GM18498 (cell line): ENCODE measurements around the gene KIF13A.
"Not testable (repeated sequence)": the region's sequence is repeated elsewhere in the genome, so short reads cannot be mapped to it uniquely, and the experiment has no call there.

Experiments used
- ATAC-seq: cut with Tn5 transposase; IDR thresholded peaks from one replicate; pipeline ENCODE4 v1.9.1; 2021; ENCODE audit warnings: mild to moderate bottlenecking, moderate library complexity; ENCODE audit not compliant: unreplicated experiment

Gene KIF13A

GRCh38 chr6:17905611-17906592 lies 81.5 kb downstream of the KIF13A start:
- ATAC-seq: no peak

- no peak for ATAC-seq
Measured at GRCh38 chr6:17904491-17905120, 82.8 kb downstream of the KIF13A start.

- no peak for ATAC-seq
Measured at GRCh38 chr6:17902974-17903373, 84.5 kb downstream of the KIF13A start.

GRCh38 chr6:17901493-17901892 lies 85.9 kb downstream of the KIF13A start:
- ATAC-seq: no peak

- no peak for ATAC-seq
Measured at GRCh38 chr6:17900011-17900410, 87.4 kb downstream of the KIF13A start.

GRCh38 chr6:17899491-17899890 lies 87.9 kb downstream of the KIF13A start:
- no peak for ATAC-seq

GRCh38 chr6:17897681-17898080 lies 89.8 kb downstream of the KIF13A start:
- no peak for ATAC-seq

GRCh38 chr6:17894905-17895304 lies 92.5 kb downstream of the KIF13A start:
- ATAC-seq: no peak

GRCh38 chr6:17894191-17894590 lies 93.2 kb downstream of the KIF13A start:
- ATAC-seq: no peak

- ATAC-seq: no peak
Measured at GRCh38 chr6:17892097-17892686, 95.2 kb downstream of the KIF13A start.

GRCh38 chr6:17890309-17890708 lies 97.1 kb downstream of the KIF13A start:
- ATAC-seq: no peak

GRCh38 chr6:17889777-17890176 lies 97.7 kb downstream of the KIF13A start:
- not testable (repeated sequence) for ATAC-seq

GRCh38 chr6:17886891-17887290 lies 100.5 kb downstream of the KIF13A start:
- no peak for ATAC-seq

- no peak for ATAC-seq
Measured at GRCh38 chr6:17885889-17886576, 101.4 kb downstream of the KIF13A start.

- peak; percentile 80 for ATAC-seq
Measured at GRCh38 chr6:17884498-17885478, 102.6 kb downstream of the KIF13A start.

GRCh38 chr6:17883665-17884497 lies 103.6 kb downstream of the KIF13A start:
- peak; percentile 3 for ATAC-seq

- ATAC-seq: no peak
Measured at GRCh38 chr6:17881085-17881858, 106.2 kb downstream of the KIF13A start.

GRCh38 chr6:17879184-17879583 lies 108.3 kb downstream of the KIF13A start:
- no peak for ATAC-seq
